ENCODE data around the gene VEGFB.

DNA sequence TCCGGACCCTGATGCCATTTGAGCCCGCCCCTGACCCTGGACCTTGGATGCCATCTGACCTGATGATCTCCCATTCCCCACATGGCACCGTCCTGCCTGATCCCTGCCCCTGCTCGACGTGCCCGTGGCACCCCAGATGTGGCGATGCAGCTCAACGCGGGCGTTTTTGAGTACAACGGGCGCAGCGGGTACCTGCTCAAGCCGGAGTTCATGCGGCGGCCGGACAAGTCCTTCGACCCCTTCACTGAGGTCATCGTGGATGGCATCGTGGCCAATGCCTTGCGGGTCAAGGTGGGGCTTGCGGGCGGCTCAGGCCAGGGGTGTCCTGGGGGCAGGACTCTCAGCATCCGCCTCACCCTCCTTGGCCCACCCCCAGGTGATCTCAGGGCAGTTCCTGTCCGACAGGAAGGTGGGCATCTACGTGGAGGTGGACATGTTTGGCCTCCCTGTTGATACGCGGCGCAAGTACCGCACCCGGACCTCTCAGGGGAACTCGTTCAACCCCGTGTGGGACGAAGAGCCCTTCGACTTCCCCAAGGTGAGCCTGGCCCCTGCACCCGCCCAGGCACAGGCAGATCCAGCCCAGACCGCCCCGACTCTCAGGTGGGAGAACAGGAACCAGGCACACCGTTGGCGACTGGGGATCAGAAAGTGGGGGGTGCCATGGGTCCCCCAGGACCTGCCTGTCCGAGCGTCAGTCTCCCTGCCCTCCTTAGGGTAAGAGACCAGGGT is 28.1 kb downstream of the VEGFB start:
- no peak for TF ChIP-seq POLR2A (IDR thresholded peaks at IDR 0.05)
- TF ChIP-seq, protein P1, sequence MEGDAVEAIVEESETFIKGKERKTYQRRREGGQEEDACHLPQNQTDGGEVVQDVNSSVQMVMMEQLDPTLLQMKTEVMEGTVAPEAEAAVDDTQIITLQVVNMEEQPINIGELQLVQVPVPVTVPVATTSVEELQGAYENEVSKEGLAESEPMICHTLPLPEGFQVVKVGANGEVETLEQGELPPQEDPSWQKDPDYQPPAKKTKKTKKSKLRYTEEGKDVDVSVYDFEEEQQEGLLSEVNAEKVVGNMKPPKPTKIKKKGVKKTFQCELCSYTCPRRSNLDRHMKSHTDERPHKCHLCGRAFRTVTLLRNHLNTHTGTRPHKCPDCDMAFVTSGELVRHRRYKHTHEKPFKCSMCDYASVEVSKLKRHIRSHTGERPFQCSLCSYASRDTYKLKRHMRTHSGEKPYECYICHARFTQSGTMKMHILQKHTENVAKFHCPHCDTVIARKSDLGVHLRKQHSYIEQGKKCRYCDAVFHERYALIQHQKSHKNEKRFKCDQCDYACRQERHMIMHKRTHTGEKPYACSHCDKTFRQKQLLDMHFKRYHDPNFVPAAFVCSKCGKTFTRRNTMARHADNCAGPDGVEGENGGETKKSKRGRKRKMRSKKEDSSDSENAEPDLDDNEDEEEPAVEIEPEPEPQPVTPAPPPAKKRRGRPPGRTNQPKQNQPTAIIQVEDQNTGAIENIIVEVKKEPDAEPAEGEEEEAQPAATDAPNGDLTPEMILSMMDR (IDR thresholded peaks at IDR 0.05 in 4 of 5, conservative IDR thresholded peaks at IDR 0.05 in 1 of 5) = no peak

All from gastrocnemius medialis (tissue), 4 donors.